ENCODE results near the gene PPFIBP1. TPM values are rescaled to one million over a fixed set of nuclear protein-coding genes. Genes with fewer than 3 reads are reported as not detected.

The PPFIBP1 gene
- total and polyA plus RNA-seq, 2 of the 8 experiments (the other 6 are each of a cell fraction or from before 2014, with no cell fraction given), result 7.7 to 31.3 TPM

GRCh38 chr12:27627123-27627852, 103.3 kb downstream of the PPFIBP1 start:
- Histone ChIP-seq H3K27me3 (replicated peaks in 1 of 4; ENCODE audit: control insufficient read depth in 3 of 4, extremely low read depth in 1 of 4, insufficient read depth in 3 of 4, low read length in 3 of 4) (no peaks in the 10 kb centered on the region), H2BK120ac (replicated peaks; ENCODE audit: low read depth, low read length) (no peak overlapping the region), H3K27ac (ENCODE audit: low read depth, low read length) (no peak overlapping the region), H2BK12ac (ENCODE audit: low read depth, low read length) (no peak overlapping the region), H3K23me2 (ENCODE audit: low read depth, low read length) (no peaks in the 10 kb centered on the region), H4K8ac (ENCODE audit: extremely low read depth, insufficient read depth, low read length) (no peak overlapping the region), H2BK20ac (ENCODE audit: low read length) (no peak overlapping the region), H3K79me2 (ENCODE audit: control insufficient read depth in 1 of 2, insufficient read depth in 2 of 2, low read length in 2 of 2) (no peaks in the 10 kb centered on the region), H2BK5ac (ENCODE audit: low read depth, low read length) (no peak overlapping the region), H3K4me2 (ENCODE audit: insufficient read depth in 1 of 2, low read depth in 2 of 2, low read length in 2 of 2) (no peak overlapping the region), H4K91ac (replicated peaks; ENCODE audit: insufficient read length, low read length) (no peak overlapping the region), H3K4me3 (ENCODE audit: extremely low read depth in 1 of 4, insufficient read depth in 2 of 4, low read depth in 3 of 4, low read length in 4 of 4) (no peak overlapping the region), H2AFZ (ENCODE audit: low read length) (no peak overlapping the region), H3K4me1 (replicated peaks in 1 of 4; ENCODE audit: control insufficient read depth in 3 of 4, insufficient read depth in 4 of 4, low read length in 3 of 4) (no peaks in the 10 kb centered on the region), H3K9ac (replicated peaks in 1 of 4; ENCODE audit: extremely low read depth in 1 of 4, low read depth in 3 of 4, low read length in 3 of 4) (no peak overlapping the region), H2AK5ac (ENCODE audit: low read depth, low read length) (no peak overlapping the region), H3K23ac (ENCODE audit: insufficient read length) (no peak overlapping the region), H4K20me1 (replicated peaks in 1 of 2; ENCODE audit: control insufficient read depth in 1 of 2, insufficient read depth in 2 of 2, low read length in 2 of 2) (no peaks in the 10 kb centered on the region), H3K79me1 (ENCODE audit: low read depth, low read length) (no peaks in the 10 kb centered on the region), H3K14ac (ENCODE audit: insufficient read length) (no peak overlapping the region), H3K36me3 (ENCODE audit: control insufficient read depth in 2 of 4, insufficient read depth in 4 of 4, low read length in 3 of 4) (no peaks in the 10 kb centered on the region), H3K18ac (ENCODE audit: extremely low read depth, low read length) (no peak overlapping the region), H2BK15ac (ENCODE audit: low read length) (no peak overlapping the region), H4K5ac (ENCODE audit: insufficient read length, low read depth, low read length) (no peak overlapping the region), H3K9me3 (ENCODE audit: insufficient read depth in 2 of 2, low read depth in 1 of 2, low read length in 1 of 2) (no peaks in the 10 kb centered on the region), H3K56ac (replicated peaks; ENCODE audit: insufficient read length, low read depth, low read length) (no peak overlapping the region), H3K4ac (replicated peaks; ENCODE audit: insufficient read length, low read depth, low read length) (no peak overlapping the region)
- WGBS, 2 experiments (ENCODE audit: extremely low coverage in 1 of 2, insufficient coverage in 1 of 2, insufficient read length in 1 of 2, insufficient replicate concordance in 2 of 2, low coverage in 1 of 2, low lambda C conversion rate in 2 of 2, missing lambda C conversion rate in 1 of 2), result 79% methylated on average over 7 of the region's 7 CpGs; no CpG with 5 or more reads in 1 of the 2 experiments
- ChIA-PET CTCF (ENCODE audit: partially characterized antibody) (interaction anchor here (0.6 to 1.8 kb wide), 5 partner anchors 8 to 201 kb away, joined by 3 to 6 read pairs (median 3); no protein-coding TSS in a partner anchor), POLR2A (ENCODE audit: partially characterized antibody) (interaction anchor here (0.6 kb wide), 1 partner anchor 66 kb away, joined by 3 read pairs; no protein-coding TSS in a partner anchor)
- no peak for DNase-seq (ENCODE audit: low read depth in 1 of 2, low spot score in 2 of 2)
- no peak for TF ChIP-seq BCL11A (IDR thresholded peaks at IDR 0.05; ENCODE audit: low read depth in 2 of 2, low read length in 2 of 2)
- TF ChIP-seq POLR2AphosphoS5 (IDR thresholded peaks at IDR 0.05; ENCODE audit: low read depth, low read length), result no peak
- TF ChIP-seq CEBPB (IDR thresholded peaks at IDR 0.05; ENCODE audit: low read depth, low read length), result peak; percentile 76; the same call in 1 of the 2 replicates
- TF ChIP-seq SUZ12 (IDR thresholded peaks at IDR 0.05; ENCODE audit: low read length), result no peak
- no peak for TF ChIP-seq ATF3 (IDR thresholded peaks at IDR 0.05; ENCODE audit: insufficient read depth, low read depth, low read length)
- TF ChIP-seq TAF7 (optimal IDR thresholded peaks at IDR 0.05; ENCODE audit: borderline replicate concordance, low read depth, low read length), result no peak
- no peak for TF ChIP-seq HDAC6 (IDR thresholded peaks at IDR 0.05; ENCODE audit: low read depth, low read length)
- no peak for FAIRE-seq

All from H1 (cell line).